Measurements from ENCODE around the gene ZDBF2.
"Not testable (repeated sequence)": the region's sequence is repeated elsewhere in the genome, so short reads cannot be mapped to it uniquely, and the experiment has no call there.

The ZDBF2 gene

GRCh38 chr2:206266130-206267125 is 8.0 kb upstream of the ZDBF2 start:
- Mint-ChIP-seq H3K36me3 (ENCODE audit: insufficient read depth) (no peaks in the 10 kb centered on the region), H3K4me1 (no peaks in the 10 kb centered on the region), H3K4me3 (no peak overlapping the region), H3K27me3 (peaks cover 87% of the 10 kb centered on the region), H3K27ac (ENCODE audit: low read depth) (no peak overlapping the region), H3K9me3 (no peaks in the 10 kb centered on the region)
- no peak for ATAC-seq (replicated peaks; ENCODE audit: extremely low read depth, poor library complexity, severe bottlenecking)
- no peak for DNase-seq (ENCODE audit: low spot score in 2 of 2)

- Mint-ChIP-seq H3K4me1 (no peaks in the 10 kb centered on the region), H3K27ac (ENCODE audit: low read depth) (no peak overlapping the region), H3K36me3 (ENCODE audit: insufficient read depth) (no peaks in the 10 kb centered on the region), H3K4me3 (no peak overlapping the region), H3K27me3 (peaks cover 82% of the 10 kb centered on the region), H3K9me3 (no peaks in the 10 kb centered on the region)
- ATAC-seq (replicated peaks; ENCODE audit: extremely low read depth, poor library complexity, severe bottlenecking), result no peak
- DNase-seq (ENCODE audit: low spot score in 2 of 2), result no peak
These were observed 6.9 kb upstream of the ZDBF2 start for GRCh38 chr2:206267567-206267966.

DNA sequence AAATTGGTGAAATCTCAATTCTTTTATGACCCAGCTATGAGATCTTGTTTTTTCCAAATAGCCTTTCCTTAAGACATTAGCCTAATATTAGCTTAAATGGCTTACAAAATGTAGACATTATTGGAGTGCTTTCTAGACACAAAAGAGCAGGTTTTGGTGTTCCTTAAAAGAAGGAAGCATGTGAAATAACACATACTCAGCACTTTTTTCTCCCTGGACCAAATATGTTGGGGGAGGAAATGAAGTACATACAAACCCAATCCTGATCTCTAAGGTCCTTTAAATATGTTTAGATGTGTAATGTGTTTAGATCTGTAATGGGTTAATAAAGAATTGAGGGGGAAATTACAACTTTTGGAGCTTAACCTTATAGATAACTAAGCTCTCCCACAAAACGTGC is 3.4 kb upstream of the ZDBF2 start:
- peaks cover 72% of the 10 kb centered on the region for H3K27me3 Mint-ChIP-seq
- ATAC-seq (replicated peaks; ENCODE audit: extremely low read depth, poor library complexity, severe bottlenecking) (no peak), DNase-seq (ENCODE audit: low spot score in 2 of 2) (no peak)
- no peaks in the 10 kb centered on the region for H3K9me3 Mint-ChIP-seq
- no peak overlapping the region for H3K27ac Mint-ChIP-seq (ENCODE audit: low read depth)
- peaks cover 15% of the 10 kb centered on the region for H3K4me1 Mint-ChIP-seq
- H3K36me3 Mint-ChIP-seq (ENCODE audit: insufficient read depth), result peaks cover 7% of the 10 kb centered on the region
- H3K4me3 Mint-ChIP-seq, result no peak overlapping the region

GRCh38 chr2:206273905-206274304 is 558 bp upstream of the ZDBF2 start:
- no peak for ATAC-seq (replicated peaks; ENCODE audit: extremely low read depth, poor library complexity, severe bottlenecking)
- Mint-ChIP-seq H3K27ac (ENCODE audit: low read depth) (peak overlapping the region; percentile 81), H3K9me3 (no peaks in the 10 kb centered on the region), H3K27me3 (peaks cover 54% of the 10 kb centered on the region), H3K36me3 (ENCODE audit: insufficient read depth) (peaks cover 7% of the 10 kb centered on the region), H3K4me1 (peaks cover 15% of the 10 kb centered on the region), H3K4me3 (peak overlapping the region; percentile 87)
- DNase-seq (ENCODE audit: low spot score in 2 of 2), result no peak

- no peak for ATAC-seq (replicated peaks; ENCODE audit: extremely low read depth, poor library complexity, severe bottlenecking)
- H3K27ac Mint-ChIP-seq (ENCODE audit: low read depth), result peak overlapping the region; percentile 81
- H3K27me3 Mint-ChIP-seq, result peaks cover 42% of the 10 kb centered on the region
- H3K4me3 Mint-ChIP-seq, result peak overlapping the region; percentile 87
- no peak for DNase-seq (ENCODE audit: low spot score in 2 of 2)
- H3K36me3 Mint-ChIP-seq (ENCODE audit: insufficient read depth), result peaks cover 8% of the 10 kb centered on the region
- H3K4me1 Mint-ChIP-seq, result peaks cover 15% of the 10 kb centered on the region
- H3K9me3 Mint-ChIP-seq, result no peaks in the 10 kb centered on the region
These were observed 1.0 kb downstream of the ZDBF2 start for GRCh38 chr2:206275312-206276055.

GRCh38 chr2:206276169-206276942 is 1.9 kb downstream of the ZDBF2 start:
- Mint-ChIP-seq H3K27me3 (peaks cover 40% of the 10 kb centered on the region), H3K4me3 (peak overlapping the region; percentile 87)
- ATAC-seq (replicated peaks; ENCODE audit: extremely low read depth, poor library complexity, severe bottlenecking), result no peak

GRCh38 chr2:206277503-206277902 is 3.0 kb downstream of the ZDBF2 start:
- Mint-ChIP-seq H3K36me3 (ENCODE audit: insufficient read depth) (peaks cover 12% of the 10 kb centered on the region), H3K27ac (ENCODE audit: low read depth) (no peak overlapping the region), H3K4me3 (no peak overlapping the region), H3K4me1 (peaks cover 15% of the 10 kb centered on the region), H3K27me3 (peaks cover 35% of the 10 kb centered on the region), H3K9me3 (no peaks in the 10 kb centered on the region)
- ATAC-seq (replicated peaks; ENCODE audit: extremely low read depth, poor library complexity, severe bottlenecking) (no peak), DNase-seq (ENCODE audit: low spot score in 2 of 2) (no peak)

More at GRCh38 chr2:206276169-206276942, 1.9 kb downstream of the ZDBF2 start:
- peaks cover 8% of the 10 kb centered on the region for H3K36me3 Mint-ChIP-seq (ENCODE audit: insufficient read depth)
- peaks cover 15% of the 10 kb centered on the region for H3K4me1 Mint-ChIP-seq
- no peaks in the 10 kb centered on the region for H3K9me3 Mint-ChIP-seq
- DNase-seq (ENCODE audit: low spot score in 2 of 2), result no peak
- H3K27ac Mint-ChIP-seq (ENCODE audit: low read depth), result no peak overlapping the region

DNA sequence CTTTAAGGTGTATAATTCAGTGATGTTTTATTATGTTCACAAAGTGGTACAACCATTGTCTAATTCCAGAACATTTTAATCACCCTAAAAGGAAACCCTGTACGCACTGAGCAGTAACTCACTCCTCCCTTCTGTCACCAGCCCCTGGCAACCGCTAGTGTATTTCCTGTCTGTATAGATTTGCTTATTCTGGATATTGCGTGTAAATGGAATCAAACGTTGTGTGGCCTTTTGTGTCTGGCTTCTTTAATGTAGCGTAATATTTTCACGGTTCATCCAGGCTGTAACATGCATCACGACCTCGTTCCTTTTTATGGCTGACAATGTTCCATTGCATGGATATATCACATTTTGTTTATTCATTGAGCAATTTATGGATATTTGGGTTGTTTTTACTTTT is 8.3 kb downstream of the ZDBF2 start:
- H3K36me3 Mint-ChIP-seq (ENCODE audit: insufficient read depth), result peaks cover 12% of the 10 kb centered on the region
- ATAC-seq (replicated peaks; ENCODE audit: extremely low read depth, poor library complexity, severe bottlenecking) (no peak), DNase-seq (ENCODE audit: low spot score in 2 of 2) (no peak)
- no peak overlapping the region for H3K4me3 Mint-ChIP-seq
- H3K27me3 Mint-ChIP-seq, result peaks cover 6% of the 10 kb centered on the region
- H3K9me3 Mint-ChIP-seq, result no peaks in the 10 kb centered on the region
- H3K27ac Mint-ChIP-seq (ENCODE audit: low read depth), result no peak overlapping the region
- H3K4me1 Mint-ChIP-seq, result no peaks in the 10 kb centered on the region

DNA sequence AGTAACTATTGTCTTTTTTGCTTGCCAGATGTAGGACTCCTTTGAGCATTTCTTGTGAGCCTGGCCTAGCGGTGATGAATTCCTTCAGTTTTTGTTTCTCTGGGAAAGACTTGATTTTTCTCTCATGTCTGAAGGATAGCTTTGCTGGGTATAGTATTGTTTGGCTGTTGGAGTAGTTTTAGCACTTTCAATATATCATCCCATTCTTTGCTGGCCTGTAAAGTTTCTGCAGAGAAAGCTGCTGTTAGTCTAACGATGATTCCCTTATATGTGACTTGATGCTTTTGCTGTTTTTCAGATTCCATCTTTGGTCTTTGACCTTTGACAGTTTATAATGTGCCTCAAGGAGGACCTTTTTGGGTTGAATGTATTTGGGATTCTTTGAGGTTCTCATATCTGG is 12.7 kb downstream of the ZDBF2 start:
- Mint-ChIP-seq H3K9me3 (no peaks in the 10 kb centered on the region), H3K27me3 (no peaks in the 10 kb centered on the region), H3K27ac (ENCODE audit: low read depth) (no peak overlapping the region), H3K4me1 (no peaks in the 10 kb centered on the region), H3K4me3 (no peak overlapping the region), H3K36me3 (ENCODE audit: insufficient read depth) (peaks cover 12% of the 10 kb centered on the region)
- no peak for DNase-seq (ENCODE audit: low spot score in 2 of 2)
- no peak for ATAC-seq (replicated peaks; ENCODE audit: extremely low read depth, poor library complexity, severe bottlenecking)

GRCh38 chr2:206289391-206289790 is 14.9 kb downstream of the ZDBF2 start:
- H3K27ac Mint-ChIP-seq (ENCODE audit: low read depth), result no peak overlapping the region
- H3K4me3 Mint-ChIP-seq, result no peak overlapping the region
- peaks cover 7% of the 10 kb centered on the region for H3K36me3 Mint-ChIP-seq (ENCODE audit: insufficient read depth)
- DNase-seq (ENCODE audit: low spot score in 2 of 2) (no peak), ATAC-seq (replicated peaks; ENCODE audit: extremely low read depth, poor library complexity, severe bottlenecking) (no peak)
- H3K9me3 Mint-ChIP-seq, result no peaks in the 10 kb centered on the region
- H3K4me1 Mint-ChIP-seq, result no peaks in the 10 kb centered on the region
- no peaks in the 10 kb centered on the region for H3K27me3 Mint-ChIP-seq

DNA sequence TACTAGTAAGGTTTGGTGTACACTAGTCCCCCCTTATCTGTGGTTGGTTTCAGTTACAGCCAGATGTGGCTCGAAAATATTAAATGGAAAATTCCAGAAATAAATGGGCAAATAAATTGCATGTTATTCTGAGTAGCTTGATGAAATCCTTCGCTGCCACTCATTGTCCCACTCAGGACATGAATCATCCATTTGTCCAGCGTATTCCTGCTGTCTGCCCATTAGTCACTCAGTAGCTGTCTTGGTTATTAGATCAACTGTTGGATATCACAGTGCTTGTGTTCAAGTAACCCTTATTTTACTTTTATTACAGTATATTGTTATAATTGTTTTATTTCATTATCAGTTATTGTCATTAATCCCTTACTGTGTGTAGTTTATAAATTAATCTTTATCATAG is 21.7 kb downstream of the ZDBF2 start:
- H3K27me3 Mint-ChIP-seq, result no peaks in the 10 kb centered on the region
- H3K27ac Mint-ChIP-seq (ENCODE audit: low read depth), result no peak overlapping the region
- ATAC-seq (replicated peaks; ENCODE audit: extremely low read depth, poor library complexity, severe bottlenecking) (no peak), DNase-seq (ENCODE audit: low spot score in 2 of 2) (no peak)
- no peaks in the 10 kb centered on the region for H3K9me3 Mint-ChIP-seq
- peaks cover 7% of the 10 kb centered on the region for H3K36me3 Mint-ChIP-seq (ENCODE audit: insufficient read depth)
- H3K4me3 Mint-ChIP-seq, result no peak overlapping the region
- no peaks in the 10 kb centered on the region for H3K4me1 Mint-ChIP-seq

- ATAC-seq (replicated peaks; ENCODE audit: extremely low read depth, poor library complexity, severe bottlenecking); H3K27me3 Mint-ChIP-seq; H3K27ac Mint-ChIP-seq (ENCODE audit: low read depth); H3K4me3 Mint-ChIP-seq; H3K4me1 Mint-ChIP-seq; H3K9me3 Mint-ChIP-seq; H3K36me3 Mint-ChIP-seq (ENCODE audit: insufficient read depth); DNase-seq (ENCODE audit: low spot score in 2 of 2): not testable (repeated sequence)
These were observed 25.1 kb downstream of the ZDBF2 start for GRCh38 chr2:206299608-206300007.

All from central memory CD8-positive, alpha-beta T cell (primary cell).